ENCODE results near the gene PTH2.

PTH2 gene

DNA sequence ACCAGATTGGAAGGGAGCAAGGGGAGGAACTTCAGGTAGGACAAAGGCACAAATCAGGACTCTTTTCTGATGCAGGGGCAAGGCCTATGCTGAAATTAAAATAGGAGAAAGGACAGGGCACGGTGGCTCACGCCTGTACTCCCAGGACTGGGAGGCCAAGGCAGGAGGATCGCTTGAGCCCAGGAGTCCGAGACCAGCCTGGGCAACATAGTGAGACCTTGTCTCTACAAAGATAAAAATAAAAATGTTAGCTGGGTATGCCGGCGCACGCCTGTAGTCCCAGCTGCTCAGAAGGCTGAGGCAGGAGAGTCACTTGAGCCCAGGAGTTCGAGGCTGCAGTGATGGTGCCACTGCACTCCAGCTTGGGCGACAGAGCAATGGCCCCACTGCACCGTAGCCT is 12.4 kb upstream of the PTH2 start:
- TF ChIP-seq ZNF565 (CRISPR knock-in tag; conservative IDR thresholded peaks at IDR 0.05; ENCODE audit: low read depth) (no peak), ZFP30 (CRISPR knock-in tag; IDR thresholded peaks at IDR 0.05) (no peak), ISL1 (CRISPR knock-in tag; IDR thresholded peaks at IDR 0.05) (no peak), OSR1 (CRISPR knock-in tag; IDR thresholded peaks at IDR 0.05) (no peak), RARB (CRISPR knock-in tag; IDR thresholded peaks at IDR 0.05) (no peak)
- TF ChIP-seq, protein P1, sequence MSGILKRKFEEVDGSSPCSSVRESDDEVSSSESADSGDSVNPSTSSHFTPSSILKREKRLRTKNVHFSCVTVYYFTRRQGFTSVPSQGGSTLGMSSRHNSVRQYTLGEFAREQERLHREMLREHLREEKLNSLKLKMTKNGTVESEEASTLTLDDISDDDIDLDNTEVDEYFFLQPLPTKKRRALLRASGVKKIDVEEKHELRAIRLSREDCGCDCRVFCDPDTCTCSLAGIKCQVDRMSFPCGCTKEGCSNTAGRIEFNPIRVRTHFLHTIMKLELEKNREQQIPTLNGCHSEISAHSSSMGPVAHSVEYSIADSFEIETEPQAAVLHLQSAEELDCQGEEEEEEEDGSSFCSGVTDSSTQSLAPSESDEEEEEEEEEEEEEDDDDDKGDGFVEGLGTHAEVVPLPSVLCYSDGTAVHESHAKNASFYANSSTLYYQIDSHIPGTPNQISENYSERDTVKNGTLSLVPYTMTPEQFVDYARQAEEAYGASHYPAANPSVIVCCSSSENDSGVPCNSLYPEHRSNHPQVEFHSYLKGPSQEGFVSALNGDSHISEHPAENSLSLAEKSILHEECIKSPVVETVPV (CRISPR knock-in tag; IDR thresholded peaks at IDR 0.05) = no peak
- TF ChIP-seq, protein P2, sequence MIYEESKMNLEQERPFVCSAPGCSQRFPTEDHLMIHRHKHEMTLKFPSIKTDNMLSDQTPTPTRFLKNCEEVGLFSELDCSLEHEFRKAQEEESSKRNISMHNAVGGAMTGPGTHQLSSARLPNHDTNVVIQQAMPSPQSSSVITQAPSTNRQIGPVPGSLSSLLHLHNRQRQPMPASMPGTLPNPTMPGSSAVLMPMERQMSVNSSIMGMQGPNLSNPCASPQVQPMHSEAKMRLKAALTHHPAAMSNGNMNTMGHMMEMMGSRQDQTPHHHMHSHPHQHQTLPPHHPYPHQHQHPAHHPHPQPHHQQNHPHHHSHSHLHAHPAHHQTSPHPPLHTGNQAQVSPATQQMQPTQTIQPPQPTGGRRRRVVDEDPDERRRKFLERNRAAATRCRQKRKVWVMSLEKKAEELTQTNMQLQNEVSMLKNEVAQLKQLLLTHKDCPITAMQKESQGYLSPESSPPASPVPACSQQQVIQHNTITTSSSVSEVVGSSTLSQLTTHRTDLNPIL (CRISPR knock-in tag; IDR thresholded peaks at IDR 0.05; ENCODE audit: low read depth) = no peak
- ATAC-seq = no peak

DNA sequence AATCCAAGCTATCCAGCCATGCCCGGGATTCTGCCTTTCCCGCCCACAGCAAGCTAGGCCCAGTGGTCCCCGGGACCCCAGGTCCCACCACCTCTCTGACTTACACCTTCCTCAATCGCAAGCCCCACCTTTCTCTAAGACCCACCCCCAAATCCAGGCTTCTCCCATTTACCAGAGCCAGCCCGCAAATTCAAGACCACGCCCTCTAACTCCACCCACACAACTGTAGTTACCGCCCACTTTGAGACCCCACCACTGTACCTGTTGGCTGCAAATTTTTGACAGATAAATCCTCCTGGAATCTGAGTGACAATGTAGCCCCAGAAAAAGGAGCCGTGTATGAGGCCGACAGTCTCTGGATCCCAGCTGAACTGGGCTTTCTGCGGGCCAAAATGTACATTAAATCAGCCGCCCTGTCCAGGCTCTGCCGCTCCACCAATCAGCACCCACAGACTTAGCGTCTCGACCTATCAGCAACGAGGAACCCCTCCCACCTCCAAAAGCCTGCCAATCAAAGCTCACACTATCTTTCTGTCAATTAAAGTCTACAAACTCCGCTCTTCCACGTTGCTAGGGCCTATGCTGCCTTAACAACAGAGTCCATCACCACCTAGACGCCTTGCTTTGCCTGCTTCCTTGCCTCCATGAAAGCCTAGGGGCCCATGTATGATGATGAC is 11.8 kb upstream of the PTH2 start:
- ATAC-seq = peak; percentile 40

DNA sequence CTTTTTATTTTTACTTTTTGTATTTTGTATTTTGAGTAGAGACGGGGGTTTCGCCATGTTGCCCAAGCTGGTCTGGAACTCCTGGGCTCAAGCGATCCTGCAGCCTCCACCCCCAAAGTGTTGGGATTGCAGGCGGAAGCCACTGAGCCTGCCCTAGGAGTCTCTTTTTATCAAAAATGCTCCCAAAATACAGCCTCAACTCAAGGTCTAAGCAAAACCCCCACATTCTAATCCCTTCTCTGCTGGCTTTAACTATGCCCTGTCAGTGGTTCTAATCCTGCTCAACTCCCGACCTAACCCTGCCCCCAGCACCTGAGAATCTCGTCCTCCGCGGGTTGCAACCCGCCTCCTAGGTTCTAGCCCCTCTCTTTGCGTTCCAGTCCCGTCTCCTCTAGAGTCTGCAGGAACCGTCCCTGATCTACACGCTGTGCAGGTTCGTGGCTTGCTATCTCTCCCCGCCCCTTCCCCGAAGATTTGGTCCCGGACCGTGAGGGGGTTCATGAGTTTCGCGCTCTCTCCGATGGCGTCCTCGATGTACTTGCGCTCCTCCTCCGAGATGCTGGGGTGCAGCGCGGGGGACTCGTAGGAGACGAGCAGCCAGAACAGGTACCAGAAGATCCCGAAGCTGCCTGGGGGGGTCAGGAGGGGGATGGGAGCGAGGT is 10.1 kb upstream of the PTH2 start:
- no peak for ATAC-seq
- no peak for TF ChIP-seq ESRRG (CRISPR knock-in tag; IDR thresholded peaks at IDR 0.05)
- TF ChIP-seq OSR1 (CRISPR knock-in tag; IDR thresholded peaks at IDR 0.05) = no peak
- TF ChIP-seq ZNF565 (CRISPR knock-in tag; conservative IDR thresholded peaks at IDR 0.05; ENCODE audit: low read depth) = no peak
- TF ChIP-seq GLIS3 (CRISPR knock-in tag; IDR thresholded peaks at IDR 0.05) = no peak
- TF ChIP-seq ZFP3 (CRISPR knock-in tag; IDR thresholded peaks at IDR 0.05) = no peak
- TF ChIP-seq, protein P3, sequence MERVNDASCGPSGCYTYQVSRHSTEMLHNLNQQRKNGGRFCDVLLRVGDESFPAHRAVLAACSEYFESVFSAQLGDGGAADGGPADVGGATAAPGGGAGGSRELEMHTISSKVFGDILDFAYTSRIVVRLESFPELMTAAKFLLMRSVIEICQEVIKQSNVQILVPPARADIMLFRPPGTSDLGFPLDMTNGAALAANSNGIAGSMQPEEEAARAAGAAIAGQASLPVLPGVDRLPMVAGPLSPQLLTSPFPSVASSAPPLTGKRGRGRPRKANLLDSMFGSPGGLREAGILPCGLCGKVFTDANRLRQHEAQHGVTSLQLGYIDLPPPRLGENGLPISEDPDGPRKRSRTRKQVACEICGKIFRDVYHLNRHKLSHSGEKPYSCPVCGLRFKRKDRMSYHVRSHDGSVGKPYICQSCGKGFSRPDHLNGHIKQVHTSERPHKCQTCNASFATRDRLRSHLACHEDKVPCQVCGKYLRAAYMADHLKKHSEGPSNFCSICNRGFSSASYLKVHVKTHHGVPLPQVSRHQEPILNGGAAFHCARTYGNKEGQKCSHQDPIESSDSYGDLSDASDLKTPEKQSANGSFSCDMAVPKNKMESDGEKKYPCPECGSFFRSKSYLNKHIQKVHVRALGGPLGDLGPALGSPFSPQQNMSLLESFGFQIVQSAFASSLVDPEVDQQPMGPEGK (CRISPR knock-in tag; IDR thresholded peaks at IDR 0.05; ENCODE audit: borderline replicate concordance) = no peak

More for the DNA sequence above, 11.8 kb upstream of the PTH2 start:
- no peak for TF ChIP-seq ISL1 (CRISPR knock-in tag; IDR thresholded peaks at IDR 0.05)
- no peak for TF ChIP-seq BACH2 (CRISPR knock-in tag; IDR thresholded peaks at IDR 0.05; ENCODE audit: borderline replicate concordance)
- no peak for TF ChIP-seq GLIS3 (CRISPR knock-in tag; IDR thresholded peaks at IDR 0.05)
- no peak for TF ChIP-seq TCF4 (CRISPR knock-in tag; IDR thresholded peaks at IDR 0.05; ENCODE audit: borderline replicate concordance)
- no peak for TF ChIP-seq ZFP3 (CRISPR knock-in tag; IDR thresholded peaks at IDR 0.05)
- TF ChIP-seq CSDC2 (CRISPR knock-in tag; IDR thresholded peaks at IDR 0.05) = no peak
- TF ChIP-seq, protein P3 (CRISPR knock-in tag; IDR thresholded peaks at IDR 0.05; ENCODE audit: borderline replicate concordance) = no peak
- no peak for TF ChIP-seq ZNF565 (CRISPR knock-in tag; conservative IDR thresholded peaks at IDR 0.05; ENCODE audit: low read depth)
- no peak for TF ChIP-seq ESRRG (CRISPR knock-in tag; IDR thresholded peaks at IDR 0.05)

DNA sequence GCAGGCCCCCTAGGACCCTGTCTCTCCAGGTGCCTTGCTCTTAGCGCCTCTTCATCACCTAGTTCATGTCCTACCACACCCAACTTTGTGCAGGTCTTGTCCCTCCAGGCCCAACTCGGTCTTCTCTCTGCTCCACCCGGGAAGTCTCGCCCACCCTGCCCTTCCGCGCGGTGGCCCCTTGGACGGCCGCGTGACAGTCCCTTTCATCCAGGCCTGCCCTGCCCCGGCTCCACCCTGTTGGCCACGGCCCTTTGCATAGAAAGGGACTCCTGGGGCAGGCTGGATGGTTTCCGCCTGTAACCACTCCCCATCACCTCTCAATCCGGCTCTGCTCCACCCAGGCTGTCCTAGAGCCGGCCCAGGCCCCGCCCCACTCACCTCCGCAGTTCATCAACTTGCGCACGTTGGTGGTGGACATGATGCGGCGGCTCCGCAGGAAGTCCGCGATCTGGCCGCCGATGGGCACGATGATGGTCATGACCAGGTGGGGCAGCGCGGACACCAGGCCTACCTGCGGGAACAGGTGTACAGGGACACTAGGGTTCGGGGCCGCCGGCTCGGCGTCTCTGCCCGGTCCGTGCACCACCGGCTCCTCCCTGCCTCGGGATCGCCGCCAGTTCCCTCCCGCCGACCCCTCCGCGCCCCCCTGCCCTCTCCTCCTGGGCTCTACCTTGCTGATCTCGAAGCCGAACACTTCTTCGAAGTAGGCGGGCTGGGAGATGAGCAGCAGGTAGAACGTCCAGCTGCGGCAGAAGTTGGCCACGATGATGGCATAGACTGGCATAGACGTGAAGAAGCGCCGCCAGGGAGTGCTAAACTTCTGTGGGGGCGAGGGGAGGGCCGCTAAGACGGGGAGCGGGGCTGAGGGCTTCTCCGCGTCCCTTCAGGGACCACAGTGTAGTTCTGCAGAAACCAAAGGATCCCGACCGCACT is 9.2 kb upstream of the PTH2 start:
- ATAC-seq = no peak
- no peak for TF ChIP-seq GLIS3 (CRISPR knock-in tag; IDR thresholded peaks at IDR 0.05)
- no peak for TF ChIP-seq PPARA (CRISPR knock-in tag; IDR thresholded peaks at IDR 0.05; ENCODE audit: borderline replicate concordance)
- no peak for TF ChIP-seq ISL1 (CRISPR knock-in tag; IDR thresholded peaks at IDR 0.05)
- no peak for TF ChIP-seq SNAI2 (CRISPR knock-in tag; IDR thresholded peaks at IDR 0.05)
- no peak for TF ChIP-seq TOX (CRISPR knock-in tag; IDR thresholded peaks at IDR 0.05; ENCODE audit: borderline replicate concordance)
- TF ChIP-seq, protein P1 (CRISPR knock-in tag; IDR thresholded peaks at IDR 0.05) = no peak
- no peak for TF ChIP-seq ZFP30 (CRISPR knock-in tag; IDR thresholded peaks at IDR 0.05)
- TF ChIP-seq, protein P2 (CRISPR knock-in tag; IDR thresholded peaks at IDR 0.05; ENCODE audit: low read depth) = no peak
- no peak for TF ChIP-seq ZNF565 (CRISPR knock-in tag; conservative IDR thresholded peaks at IDR 0.05; ENCODE audit: low read depth)
- no peak for TF ChIP-seq ZC3H10 (CRISPR knock-in tag; IDR thresholded peaks at IDR 0.05)
- TF ChIP-seq ZFP3 (CRISPR knock-in tag; IDR thresholded peaks at IDR 0.05) = no peak
- TF ChIP-seq, protein P4, sequence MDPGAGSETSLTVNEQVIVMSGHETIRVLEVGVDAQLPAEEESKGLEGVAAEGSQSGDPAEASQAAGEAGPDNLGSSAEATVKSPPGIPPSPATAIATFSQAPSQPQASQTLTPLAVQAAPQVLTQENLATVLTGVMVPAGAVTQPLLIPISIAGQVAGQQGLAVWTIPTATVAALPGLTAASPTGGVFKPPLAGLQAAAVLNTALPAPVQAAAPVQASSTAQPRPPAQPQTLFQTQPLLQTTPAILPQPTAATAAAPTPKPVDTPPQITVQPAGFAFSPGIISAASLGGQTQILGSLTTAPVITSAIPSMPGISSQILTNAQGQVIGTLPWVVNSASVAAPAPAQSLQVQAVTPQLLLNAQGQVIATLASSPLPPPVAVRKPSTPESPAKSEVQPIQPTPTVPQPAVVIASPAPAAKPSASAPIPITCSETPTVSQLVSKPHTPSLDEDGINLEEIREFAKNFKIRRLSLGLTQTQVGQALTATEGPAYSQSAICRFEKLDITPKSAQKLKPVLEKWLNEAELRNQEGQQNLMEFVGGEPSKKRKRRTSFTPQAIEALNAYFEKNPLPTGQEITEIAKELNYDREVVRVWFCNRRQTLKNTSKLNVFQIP (CRISPR knock-in tag; IDR thresholded peaks at IDR 0.05; ENCODE audit: borderline replicate concordance, low read depth) = no peak
- no peak for TF ChIP-seq CSDC2 (CRISPR knock-in tag; IDR thresholded peaks at IDR 0.05)
- TF ChIP-seq OSR1 (CRISPR knock-in tag; IDR thresholded peaks at IDR 0.05) = no peak
